ENCODE data around the gene DISP3. TPM values are rescaled to one million over a fixed set of nuclear protein-coding genes. Genes with fewer than 3 reads are reported as not detected.

The DISP3 gene
- polyA plus RNA-seq, 1 of the 3 experiments (the other 2 are of a cell fraction) = 0.08 TPM

DNA sequence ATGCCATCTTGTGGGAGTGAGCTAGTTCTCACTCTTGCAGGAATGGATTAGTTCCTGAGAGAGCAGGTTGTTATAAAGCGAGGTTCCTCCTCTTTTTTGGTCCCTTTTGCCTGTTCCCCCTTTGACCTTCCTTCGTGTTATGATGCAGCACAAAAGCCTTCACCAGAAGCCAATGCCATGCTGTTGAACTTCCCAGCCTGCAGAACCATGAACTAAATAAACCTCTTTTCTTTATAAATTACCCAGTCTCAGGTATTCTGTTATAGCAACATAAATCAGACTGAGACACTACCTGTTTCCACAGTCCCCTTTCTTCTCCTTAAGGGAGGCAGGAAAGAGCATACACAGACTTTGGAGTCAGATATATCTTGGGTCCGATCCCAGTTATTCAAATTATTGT lies 25.6 kb downstream of the DISP3 start (continued):
- TF ChIP-seq IRF3 (IDR thresholded peaks at IDR 0.05; ENCODE audit: low read depth, low read length) = no peak
- no peak for TF ChIP-seq TAF1 (IDR thresholded peaks at IDR 0.05; ENCODE audit: borderline replicate concordance, low read depth, low read length)
- no peak for TF ChIP-seq MEF2A (IDR thresholded peaks at IDR 0.05; ENCODE audit: borderline replicate concordance, low read depth)
- TF ChIP-seq, protein P1, sequence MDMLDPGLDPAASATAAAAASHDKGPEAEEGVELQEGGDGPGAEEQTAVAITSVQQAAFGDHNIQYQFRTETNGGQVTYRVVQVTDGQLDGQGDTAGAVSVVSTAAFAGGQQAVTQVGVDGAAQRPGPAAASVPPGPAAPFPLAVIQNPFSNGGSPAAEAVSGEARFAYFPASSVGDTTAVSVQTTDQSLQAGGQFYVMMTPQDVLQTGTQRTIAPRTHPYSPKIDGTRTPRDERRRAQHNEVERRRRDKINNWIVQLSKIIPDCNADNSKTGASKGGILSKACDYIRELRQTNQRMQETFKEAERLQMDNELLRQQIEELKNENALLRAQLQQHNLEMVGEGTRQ (IDR thresholded peaks at IDR 0.05; ENCODE audit: borderline replicate concordance, low read depth, low read length) = no peak
- no peak for TF ChIP-seq GATA2 (CRISPR knock-in tag; IDR thresholded peaks at IDR 0.05)
- TF ChIP-seq USF1 (IDR thresholded peaks at IDR 0.05; ENCODE audit: borderline replicate concordance, low read depth) = no peak
- no peak for TF ChIP-seq POLR2AphosphoS5 (IDR thresholded peaks at IDR 0.05; ENCODE audit: low read depth, low read length)

DNA sequence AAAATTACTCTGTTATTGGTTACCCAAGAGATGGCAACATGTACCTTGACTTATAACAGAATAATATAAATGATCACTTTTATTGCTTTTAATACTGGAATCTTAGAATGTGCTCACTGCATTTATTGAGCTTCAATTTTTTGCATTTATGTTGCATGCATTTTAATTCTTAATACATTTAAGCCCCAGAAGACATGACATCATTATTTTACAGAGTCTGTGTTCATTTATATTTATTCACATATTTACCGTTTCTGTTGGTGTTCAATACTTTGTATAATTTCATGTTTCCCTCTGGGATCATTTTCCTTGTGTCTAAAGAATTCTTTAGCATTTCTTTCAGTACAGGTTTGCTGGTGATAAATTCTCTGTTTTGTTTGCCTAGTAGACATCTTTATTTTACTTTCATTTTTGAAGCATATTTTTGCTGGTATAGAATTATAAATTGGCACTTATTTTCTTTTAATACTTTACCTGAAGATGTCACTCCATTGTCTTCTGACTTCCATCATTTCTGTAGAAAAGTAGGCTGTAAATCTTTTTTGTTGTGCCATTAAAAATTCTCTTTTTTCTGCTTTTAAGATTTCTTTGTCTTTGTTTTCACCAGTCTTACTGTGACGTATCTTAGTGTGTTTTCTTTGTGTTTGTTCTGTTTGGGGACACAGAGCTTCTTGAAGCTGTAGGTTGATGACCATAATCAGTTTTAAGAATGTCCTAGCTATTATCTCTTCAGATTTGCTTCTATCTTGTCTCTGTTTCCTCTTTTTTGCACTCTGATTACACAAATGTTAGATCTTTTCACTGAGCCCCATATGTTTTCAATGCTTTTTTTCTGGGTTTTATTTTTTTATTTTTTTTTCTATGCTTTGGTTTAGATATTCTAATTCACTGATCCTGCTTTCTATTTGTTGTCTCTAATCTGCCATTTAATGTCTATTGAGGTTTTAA lies 26.9 kb downstream of the DISP3 start:
- Histone ChIP-seq H3K27me3 (ENCODE audit: insufficient read depth) (no peaks in the 10 kb centered on the region), H3K9me3 (peaks cover 10% of the 10 kb centered on the region; the same call in 1 of the 2 replicates), H4K20me1 (ENCODE audit: insufficient read depth) (no peaks in the 10 kb centered on the region), H3K9ac (no peak overlapping the region), H2AFZ (ENCODE audit: low read depth) (no peak overlapping the region), H3K27ac (ENCODE audit: low read depth in 2 of 2, low read length in 1 of 2) (no peak overlapping the region), H3K4me2 (no peak overlapping the region), H3K4me1 (ENCODE audit: control insufficient read depth in 1 of 2, insufficient read depth in 2 of 2, low read depth in 1 of 2, low read length in 1 of 2) (no peaks in the 10 kb centered on the region; a peak in 1 of 4 replicates), H3K36me3 (replicated peaks in 1 of 2; ENCODE audit: control insufficient read depth in 1 of 2, insufficient read depth in 2 of 2, low read length in 1 of 2) (peaks cover 0 to 11% of the 10 kb centered on the region in 2 experiments), H3K79me2 (ENCODE audit: insufficient read depth) (no peaks in the 10 kb centered on the region), H3F3A (replicated peaks; ENCODE audit: insufficient read depth) (no peaks in the 10 kb centered on the region), H3K4me3 (ENCODE audit: low read depth in 2 of 2, low read length in 1 of 2) (no peak overlapping the region), H3K9me2 (no peaks in the 10 kb centered on the region)
- DNase-seq = no peak
- ChIA-PET CTCF (interaction anchor here (1.2 kb wide), 1 partner anchor 468 kb away, joined by 3 read pairs; no protein-coding TSS in a partner anchor), POLR2A (no interaction called here)
- WGBS (ENCODE audit: low lambda C conversion rate) = 12% methylated on average over 2 of the region's 2 CpGs
- no peak for TF ChIP-seq ZBTB33 (IDR thresholded peaks at IDR 0.05; ENCODE audit: borderline replicate concordance, low read depth)
- TF ChIP-seq, protein P1 (IDR thresholded peaks at IDR 0.05; ENCODE audit: borderline replicate concordance, low read depth, low read length) = no peak
- TF ChIP-seq MXI1 (IDR thresholded peaks at IDR 0.05; ENCODE audit: low read depth, low read length) = no peak
- TF ChIP-seq RCOR1 (IDR thresholded peaks at IDR 0.05; ENCODE audit: low read length) = no peak
- no peak for TF ChIP-seq MAX (IDR thresholded peaks at IDR 0.05; ENCODE audit: low read depth)
- TF ChIP-seq RAD21 (IDR thresholded peaks at IDR 0.05; ENCODE audit: low read length) = no peak
- no peak for TF ChIP-seq YY1 (IDR thresholded peaks at IDR 0.05; ENCODE audit: low read depth)
- TF ChIP-seq TEAD4 (IDR thresholded peaks at IDR 0.05; ENCODE audit: borderline replicate concordance, insufficient read depth) = no peak
- TF ChIP-seq FOXJ3 (CRISPR knock-in tag; IDR thresholded peaks at IDR 0.05) = no peak
- TF ChIP-seq, protein P2, sequence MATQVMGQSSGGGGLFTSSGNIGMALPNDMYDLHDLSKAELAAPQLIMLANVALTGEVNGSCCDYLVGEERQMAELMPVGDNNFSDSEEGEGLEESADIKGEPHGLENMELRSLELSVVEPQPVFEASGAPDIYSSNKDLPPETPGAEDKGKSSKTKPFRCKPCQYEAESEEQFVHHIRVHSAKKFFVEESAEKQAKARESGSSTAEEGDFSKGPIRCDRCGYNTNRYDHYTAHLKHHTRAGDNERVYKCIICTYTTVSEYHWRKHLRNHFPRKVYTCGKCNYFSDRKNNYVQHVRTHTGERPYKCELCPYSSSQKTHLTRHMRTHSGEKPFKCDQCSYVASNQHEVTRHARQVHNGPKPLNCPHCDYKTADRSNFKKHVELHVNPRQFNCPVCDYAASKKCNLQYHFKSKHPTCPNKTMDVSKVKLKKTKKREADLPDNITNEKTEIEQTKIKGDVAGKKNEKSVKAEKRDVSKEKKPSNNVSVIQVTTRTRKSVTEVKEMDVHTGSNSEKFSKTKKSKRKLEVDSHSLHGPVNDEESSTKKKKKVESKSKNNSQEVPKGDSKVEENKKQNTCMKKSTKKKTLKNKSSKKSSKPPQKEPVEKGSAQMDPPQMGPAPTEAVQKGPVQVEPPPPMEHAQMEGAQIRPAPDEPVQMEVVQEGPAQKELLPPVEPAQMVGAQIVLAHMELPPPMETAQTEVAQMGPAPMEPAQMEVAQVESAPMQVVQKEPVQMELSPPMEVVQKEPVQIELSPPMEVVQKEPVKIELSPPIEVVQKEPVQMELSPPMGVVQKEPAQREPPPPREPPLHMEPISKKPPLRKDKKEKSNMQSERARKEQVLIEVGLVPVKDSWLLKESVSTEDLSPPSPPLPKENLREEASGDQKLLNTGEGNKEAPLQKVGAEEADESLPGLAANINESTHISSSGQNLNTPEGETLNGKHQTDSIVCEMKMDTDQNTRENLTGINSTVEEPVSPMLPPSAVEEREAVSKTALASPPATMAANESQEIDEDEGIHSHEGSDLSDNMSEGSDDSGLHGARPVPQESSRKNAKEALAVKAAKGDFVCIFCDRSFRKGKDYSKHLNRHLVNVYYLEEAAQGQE (IDR thresholded peaks at IDR 0.05; ENCODE audit: low read depth, low read length) = no peak
- no peak for TF ChIP-seq IRF3 (IDR thresholded peaks at IDR 0.05; ENCODE audit: low read depth, low read length)
- TF ChIP-seq NRF1 (IDR thresholded peaks at IDR 0.05; ENCODE audit: low read depth, low read length) = no peak
